ENCODE measurements around the gene NADK2. TPM values are rescaled to one million over a fixed set of nuclear protein-coding genes. Genes with fewer than 3 reads are reported as not detected.
"Not testable (repeated sequence)": the region's sequence is repeated elsewhere in the genome, so short reads cannot be mapped to it uniquely, and the experiment has no call there.

NADK2 gene, protein sequence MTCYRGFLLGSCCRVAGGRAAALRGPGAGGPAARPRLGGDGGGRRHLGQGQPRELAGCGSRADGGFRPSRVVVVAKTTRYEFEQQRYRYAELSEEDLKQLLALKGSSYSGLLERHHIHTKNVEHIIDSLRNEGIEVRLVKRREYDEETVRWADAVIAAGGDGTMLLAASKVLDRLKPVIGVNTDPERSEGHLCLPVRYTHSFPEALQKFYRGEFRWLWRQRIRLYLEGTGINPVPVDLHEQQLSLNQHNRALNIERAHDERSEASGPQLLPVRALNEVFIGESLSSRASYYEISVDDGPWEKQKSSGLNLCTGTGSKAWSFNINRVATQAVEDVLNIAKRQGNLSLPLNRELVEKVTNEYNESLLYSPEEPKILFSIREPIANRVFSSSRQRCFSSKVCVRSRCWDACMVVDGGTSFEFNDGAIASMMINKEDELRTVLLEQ
- 26.0 TPM for polyA plus RNA-seq (2013)

DNA sequence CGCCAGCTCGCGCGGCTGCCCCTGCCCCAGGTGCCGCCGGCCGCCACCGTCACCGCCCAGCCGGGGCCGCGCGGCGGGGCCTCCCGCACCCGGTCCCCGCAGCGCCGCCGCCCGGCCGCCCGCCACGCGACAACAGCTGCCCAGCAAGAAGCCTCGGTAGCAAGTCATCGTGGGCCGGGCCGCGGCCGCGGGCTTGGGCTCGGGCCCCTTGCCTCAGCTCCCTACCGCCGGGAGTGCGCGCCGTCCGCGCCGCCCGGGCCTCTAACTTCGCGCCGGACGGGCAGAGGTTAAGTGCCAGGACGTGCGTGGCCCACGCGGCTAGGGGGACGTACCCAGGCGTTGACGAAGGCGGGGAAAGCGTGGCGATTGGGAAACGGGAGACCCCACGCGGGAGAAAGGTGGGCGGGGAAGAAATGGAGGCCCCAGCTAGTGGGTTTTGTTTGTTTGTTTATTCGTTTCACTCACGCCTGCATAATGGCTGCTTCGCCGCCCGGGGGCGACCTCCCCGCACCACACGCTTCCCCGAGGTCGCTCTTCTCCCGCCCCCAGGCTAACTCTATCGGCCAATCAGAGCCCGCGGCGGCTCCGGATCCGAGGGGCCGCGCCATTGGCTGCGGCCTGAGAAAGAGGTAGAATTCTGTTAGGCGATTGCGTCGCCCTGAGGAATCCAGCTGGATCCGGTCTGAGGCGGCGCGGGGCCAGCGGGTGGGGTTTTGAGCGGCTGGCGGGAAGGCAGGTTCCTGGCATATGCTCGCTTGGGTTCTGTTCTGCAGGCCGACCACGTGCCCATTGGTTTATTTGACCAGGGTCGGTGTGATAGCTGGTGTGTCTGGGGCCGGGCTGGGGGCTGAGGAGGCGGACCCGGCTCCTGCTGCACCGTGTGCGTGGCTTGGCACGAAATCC lies at the start of gene NADK2:
NADK2 (minus strand) TSS at position 295 of the 903 bp plus-strand sequence; CDS start at position 168, 127 bp downstream.
- Histone ChIP-seq H3K4me3 (ENCODE audit: control insufficient read depth in 1 of 7, extremely low read depth in 1 of 7, insufficient read depth in 4 of 7, low read depth in 2 of 7, low read length in 6 of 7) (peak within 1 kb of the TSS; percentile 78 to 96 (median 85)), H3K36me3 (ENCODE audit: control insufficient read depth in 4 of 4, insufficient read depth in 4 of 4, low read length in 3 of 4) (no peaks in the 10 kb centered on the region), H3K4me1 (ENCODE audit: control extremely low read depth in 1 of 4, control insufficient read depth in 4 of 4, insufficient read depth in 4 of 4, low read length in 3 of 4) (peaks cover 6 to 40% (median 19%) of the 10 kb centered on the region in 4 experiments), H3K27me3 (replicated peaks in 2 of 5; ENCODE audit: control insufficient read depth in 4 of 5, insufficient read depth in 5 of 5, low read length in 4 of 5) (no peaks in the 10 kb centered on the region), H3K27ac (ENCODE audit: insufficient read depth in 1 of 2, low read depth in 1 of 2, low read length in 2 of 2, poor library complexity in 1 of 2, severe bottlenecking in 2 of 2) (peak within 1 kb of the TSS; percentile 74 to 87), H3K9me3 (ENCODE audit: control extremely low read depth in 1 of 5, control insufficient read depth in 4 of 5, insufficient read depth in 2 of 5, low read depth in 1 of 5, low read length in 4 of 5) (no peaks in the 10 kb centered on the region)
- peak; percentile 97 to 99 (median 99) for DNase-seq
- ChIA-PET CTCF (interaction anchor here (0.9 to 3.4 kb wide), 19 partner anchors 11 to 451 kb away, joined by 3 to 18 read pairs (median 5); partner anchors contain the start of gene RANBP3L), POLR2A (interaction anchor here (1.0 to 1.4 kb wide), 3 partner anchors 20 to 66 kb away, joined by 3 read pairs; no protein-coding TSS in a partner anchor)
- WGBS (ENCODE audit: insufficient coverage), result under 1% methylated on average over 83 of the region's 100 CpGs

DNA sequence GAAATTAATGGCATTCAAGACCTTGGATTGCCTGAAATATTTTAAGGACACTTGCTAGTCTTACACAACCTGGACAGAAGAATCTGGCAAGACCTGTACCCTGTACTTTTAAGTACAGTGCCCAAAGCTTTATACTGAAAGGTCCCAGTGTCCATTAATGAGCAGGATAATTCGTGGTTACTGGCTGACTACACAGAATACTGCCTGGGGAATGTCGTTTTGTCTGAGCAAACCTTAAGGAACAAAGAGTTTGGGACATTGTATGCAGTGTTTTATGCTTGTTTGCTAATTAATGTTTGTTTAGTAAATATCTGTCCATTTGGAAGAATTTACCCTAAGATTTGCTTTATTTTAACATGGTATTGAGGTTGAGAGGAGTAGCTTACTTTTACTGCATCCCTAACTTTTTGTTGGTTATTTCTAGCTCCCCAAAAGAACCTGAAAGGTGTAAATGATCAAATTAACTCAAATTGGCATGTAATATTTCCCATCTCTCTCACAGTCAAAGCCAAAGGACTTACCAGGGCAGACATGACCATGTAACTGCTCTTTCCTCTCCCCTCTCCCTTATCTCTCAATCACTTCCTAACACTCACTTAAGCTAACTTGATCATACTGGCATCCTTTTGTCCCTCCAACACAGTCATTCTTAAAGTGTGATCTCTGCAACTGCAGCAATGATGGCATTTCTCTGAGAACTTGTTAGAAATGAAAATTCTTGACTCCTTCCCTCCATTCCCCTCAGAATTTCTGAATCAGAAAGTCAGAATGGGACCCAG lies 44.3 kb upstream of the NADK2 start:
- Histone ChIP-seq H3K9me3 (ENCODE audit: control extremely low read depth in 1 of 5, control insufficient read depth in 4 of 5, insufficient read depth in 2 of 5, low read depth in 1 of 5, low read length in 4 of 5) (no peaks in the 10 kb centered on the region), H3K4me1 (ENCODE audit: control extremely low read depth in 1 of 4, control insufficient read depth in 4 of 4, insufficient read depth in 4 of 4, low read length in 3 of 4) (no peaks in the 10 kb centered on the region), H3K36me3 (ENCODE audit: control insufficient read depth in 4 of 4, insufficient read depth in 4 of 4, low read length in 3 of 4) (no peaks in the 10 kb centered on the region), H3K4me3 (ENCODE audit: control insufficient read depth in 1 of 7, extremely low read depth in 1 of 7, insufficient read depth in 4 of 7, low read depth in 2 of 7, low read length in 6 of 7) (no peak overlapping the region), H3K27ac (ENCODE audit: insufficient read depth in 1 of 2, low read depth in 1 of 2, low read length in 2 of 2, poor library complexity in 1 of 2, severe bottlenecking in 2 of 2) (no peak overlapping the region), H3K27me3 (replicated peaks in 2 of 5; ENCODE audit: control insufficient read depth in 4 of 5, insufficient read depth in 5 of 5, low read length in 4 of 5) (no peaks in the 10 kb centered on the region)
- ChIA-PET CTCF (interaction anchor here (0.7 kb wide), 1 partner anchor 12 kb away, joined by 3 read pairs; no protein-coding TSS in a partner anchor), POLR2A (no interaction called here)
- WGBS (ENCODE audit: insufficient coverage), result 88% methylated on average over 2 of the region's 2 CpGs
- DNase-seq, result no peak

DNA sequence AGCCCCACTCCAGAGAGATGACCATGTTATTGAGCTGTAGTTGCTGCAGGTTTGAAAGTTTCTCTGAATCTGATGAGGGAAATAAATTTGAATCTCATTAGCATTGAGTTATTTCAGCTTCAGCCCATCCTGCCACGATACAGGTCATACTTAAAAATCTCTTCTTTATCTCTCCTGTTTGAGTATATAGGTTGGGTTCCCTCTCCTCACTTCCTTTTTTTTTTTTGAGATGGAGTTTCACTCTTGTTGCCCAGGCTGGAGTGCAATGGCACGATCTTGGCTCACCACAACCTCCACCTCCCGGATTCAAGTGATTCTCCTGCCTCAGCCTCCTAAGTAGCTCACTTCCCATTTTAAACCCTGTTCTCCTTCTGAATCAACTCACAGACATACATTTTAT lies 42.0 kb upstream of the NADK2 start:
- CTCF ChIA-PET, POLR2A ChIA-PET: not testable (repeated sequence)

DNA sequence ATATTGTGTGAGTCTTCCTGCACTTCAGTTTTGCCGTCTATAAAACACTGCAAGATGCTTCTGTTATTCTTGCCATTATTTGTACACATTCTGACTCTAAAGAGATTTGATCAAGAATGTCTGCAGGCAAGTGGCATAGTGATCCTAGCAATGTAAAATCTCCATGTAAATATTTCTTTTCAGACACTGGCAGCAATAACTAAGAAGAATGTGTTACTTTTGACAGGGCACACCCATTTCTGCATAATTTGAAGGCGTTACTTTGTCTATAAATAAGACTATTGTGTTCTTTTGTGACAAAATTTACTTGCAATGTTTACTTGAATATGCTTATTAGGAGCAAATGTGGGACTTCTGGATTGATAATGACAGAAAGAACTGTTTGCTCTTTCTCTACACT lies 39.9 kb upstream of the NADK2 start:
- H3K27ac ChIP-seq (ENCODE audit: insufficient read depth in 1 of 2, low read depth in 1 of 2, low read length in 2 of 2, poor library complexity in 1 of 2, severe bottlenecking in 2 of 2), result no peak overlapping the region
- ChIA-PET CTCF (interaction anchor here (0.7 to 1.6 kb wide), 3 partner anchors 9 to 20 kb away, joined by 4 to 7 read pairs (median 4); partner anchors contain the start of gene RANBP3L), POLR2A (no interaction called here)
- DNase-seq, result no peak
- H3K36me3 ChIP-seq (ENCODE audit: control insufficient read depth in 4 of 4, insufficient read depth in 4 of 4, low read length in 3 of 4), result no peaks in the 10 kb centered on the region
- no peak overlapping the region for H3K4me3 ChIP-seq (ENCODE audit: control insufficient read depth in 1 of 7, extremely low read depth in 1 of 7, insufficient read depth in 4 of 7, low read depth in 2 of 7, low read length in 6 of 7)
- WGBS (ENCODE audit: insufficient coverage), result 100% methylated on average over 1 of the region's 2 CpGs
- no peaks in the 10 kb centered on the region for H3K9me3 ChIP-seq (ENCODE audit: control extremely low read depth in 1 of 5, control insufficient read depth in 4 of 5, insufficient read depth in 2 of 5, low read depth in 1 of 5, low read length in 4 of 5)
- H3K27me3 ChIP-seq (replicated peaks in 2 of 5; ENCODE audit: control insufficient read depth in 4 of 5, insufficient read depth in 5 of 5, low read length in 4 of 5), result no peaks in the 10 kb centered on the region
- no peaks in the 10 kb centered on the region for H3K4me1 ChIP-seq (ENCODE audit: control extremely low read depth in 1 of 4, control insufficient read depth in 4 of 4, insufficient read depth in 4 of 4, low read length in 3 of 4)

More for the DNA sequence above, 42.0 kb upstream of the NADK2 start:
- not testable (repeated sequence) for H3K27me3 ChIP-seq (replicated peaks in 2 of 5; ENCODE audit: control insufficient read depth in 4 of 5, insufficient read depth in 5 of 5, low read length in 4 of 5); DNase-seq; H3K27ac ChIP-seq (ENCODE audit: insufficient read depth in 1 of 2, low read depth in 1 of 2, low read length in 2 of 2, poor library complexity in 1 of 2, severe bottlenecking in 2 of 2); H3K9me3 ChIP-seq (ENCODE audit: control extremely low read depth in 1 of 5, control insufficient read depth in 4 of 5, insufficient read depth in 2 of 5, low read depth in 1 of 5, low read length in 4 of 5); H3K36me3 ChIP-seq (ENCODE audit: control insufficient read depth in 4 of 4, insufficient read depth in 4 of 4, low read length in 3 of 4); H3K4me1 ChIP-seq (ENCODE audit: control extremely low read depth in 1 of 4, control insufficient read depth in 4 of 4, insufficient read depth in 4 of 4, low read length in 3 of 4); H3K4me3 ChIP-seq (ENCODE audit: control insufficient read depth in 1 of 7, extremely low read depth in 1 of 7, insufficient read depth in 4 of 7, low read depth in 2 of 7, low read length in 6 of 7)
- no CpG with 5 or more reads among the region's 3 CpGs for WGBS (ENCODE audit: insufficient coverage)

DNA sequence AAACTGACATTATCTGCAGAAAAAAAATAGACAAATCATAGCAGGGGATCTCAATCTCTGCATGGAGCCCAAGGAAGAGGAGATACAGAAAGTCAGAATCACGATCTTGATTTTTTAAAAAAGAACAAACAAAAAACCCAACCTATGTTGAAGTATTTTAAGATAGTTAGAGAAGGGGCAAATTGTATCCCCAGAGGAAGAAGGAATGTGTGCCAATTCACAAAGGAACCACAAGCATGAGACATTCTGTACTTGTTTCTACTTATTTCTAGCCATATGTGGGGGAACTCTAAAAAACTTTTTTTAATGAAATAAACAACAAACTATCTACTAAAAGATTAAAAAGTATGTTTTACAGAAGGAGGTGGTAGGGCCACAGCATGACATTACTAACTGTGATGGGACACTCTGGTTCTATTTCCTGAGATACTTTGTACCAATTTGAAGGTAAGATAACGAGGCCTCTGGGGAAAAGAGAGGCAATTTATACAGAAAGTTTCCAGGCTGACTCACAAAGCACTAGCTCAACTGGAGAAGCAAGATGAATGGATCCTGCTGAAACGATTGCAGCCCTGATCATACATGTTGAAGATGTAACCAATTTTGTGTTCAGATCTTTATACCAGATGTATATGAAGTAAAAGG lies 37.5 kb upstream of the NADK2 start:
- Histone ChIP-seq H3K9me3 (ENCODE audit: control extremely low read depth in 1 of 5, control insufficient read depth in 4 of 5, insufficient read depth in 2 of 5, low read depth in 1 of 5, low read length in 4 of 5) (no peaks in the 10 kb centered on the region), H3K27me3 (replicated peaks in 2 of 5; ENCODE audit: control insufficient read depth in 4 of 5, insufficient read depth in 5 of 5, low read length in 4 of 5) (no peaks in the 10 kb centered on the region), H3K27ac (ENCODE audit: insufficient read depth in 1 of 2, low read depth in 1 of 2, low read length in 2 of 2, poor library complexity in 1 of 2, severe bottlenecking in 2 of 2) (no peak overlapping the region), H3K36me3 (ENCODE audit: control insufficient read depth in 4 of 4, insufficient read depth in 4 of 4, low read length in 3 of 4) (no peaks in the 10 kb centered on the region), H3K4me1 (ENCODE audit: control extremely low read depth in 1 of 4, control insufficient read depth in 4 of 4, insufficient read depth in 4 of 4, low read length in 3 of 4) (peaks cover 0 to 2% (median 0%) of the 10 kb centered on the region in 4 experiments), H3K4me3 (ENCODE audit: control insufficient read depth in 1 of 7, extremely low read depth in 1 of 7, insufficient read depth in 4 of 7, low read depth in 2 of 7, low read length in 6 of 7) (no peak overlapping the region)
- ChIA-PET POLR2A (no interaction called here), CTCF (interaction anchor here (2.0 to 2.5 kb wide), 3 partner anchors 13 to 19 kb away, joined by 6 to 17 read pairs (median 9); no protein-coding TSS in a partner anchor)
- DNase-seq, result no peak
- 100% methylated on average over 1 of the region's 3 CpGs for WGBS (ENCODE audit: insufficient coverage)

DNA sequence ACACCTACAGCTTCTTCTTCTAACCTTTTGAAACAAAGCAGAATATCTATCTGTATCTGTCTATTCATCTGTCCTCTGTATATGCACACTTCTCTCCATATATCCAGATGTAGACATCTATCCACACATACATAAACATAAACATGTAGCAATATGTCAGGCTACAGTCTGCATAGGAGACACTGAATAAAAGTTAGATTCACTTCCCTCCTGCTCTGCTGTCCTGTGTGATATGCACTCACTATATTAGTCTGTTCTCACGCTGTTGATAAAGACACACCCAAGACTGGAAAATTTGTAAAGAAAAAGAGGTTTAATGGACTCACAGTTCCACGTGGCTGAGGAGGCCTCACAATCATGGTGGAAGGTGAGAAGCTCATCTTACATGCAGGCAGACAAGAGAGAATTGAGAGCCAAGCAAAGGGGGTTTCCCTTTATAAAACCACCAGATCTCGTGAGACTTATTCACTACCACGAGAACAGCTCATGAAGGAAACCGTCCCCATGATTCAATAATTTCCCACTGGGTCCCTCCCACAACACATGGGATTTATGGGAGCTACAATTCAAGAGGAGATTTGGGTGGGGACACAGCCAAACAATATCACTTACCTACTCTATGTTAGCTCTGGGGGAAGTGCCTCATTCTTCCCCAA lies 35.9 kb upstream of the NADK2 start:
- H3K27me3 ChIP-seq (replicated peaks in 2 of 5; ENCODE audit: control insufficient read depth in 4 of 5, insufficient read depth in 5 of 5, low read length in 4 of 5), result no peaks in the 10 kb centered on the region
- no peak for DNase-seq
- WGBS (ENCODE audit: insufficient coverage), result 87% methylated on average over 5 of the region's 5 CpGs
- no peak overlapping the region for H3K27ac ChIP-seq (ENCODE audit: insufficient read depth in 1 of 2, low read depth in 1 of 2, low read length in 2 of 2, poor library complexity in 1 of 2, severe bottlenecking in 2 of 2)
- H3K4me3 ChIP-seq (ENCODE audit: control insufficient read depth in 1 of 7, extremely low read depth in 1 of 7, insufficient read depth in 4 of 7, low read depth in 2 of 7, low read length in 6 of 7), result no peak overlapping the region
- H3K9me3 ChIP-seq (ENCODE audit: control extremely low read depth in 1 of 5, control insufficient read depth in 4 of 5, insufficient read depth in 2 of 5, low read depth in 1 of 5, low read length in 4 of 5), result no peaks in the 10 kb centered on the region
- ChIA-PET POLR2A (interaction anchor here (0.6 kb wide), 1 partner anchor 358 kb away, joined by 5 read pairs; no protein-coding TSS in a partner anchor), CTCF (interaction anchor here (0.8 to 2.5 kb wide), 4 partner anchors 12 to 30 kb away, joined by 3 to 17 read pairs (median 4); no protein-coding TSS in a partner anchor)
- peaks cover 0 to 10% (median under 1%) of the 10 kb centered on the region in 4 experiments for H3K4me1 ChIP-seq (ENCODE audit: control extremely low read depth in 1 of 4, control insufficient read depth in 4 of 4, insufficient read depth in 4 of 4, low read length in 3 of 4)
- no peaks in the 10 kb centered on the region for H3K36me3 ChIP-seq (ENCODE audit: control insufficient read depth in 4 of 4, insufficient read depth in 4 of 4, low read length in 3 of 4)

Data from common myeloid progenitor, CD34-positive (primary cell).